Measurements from ENCODE around the gene SLC25A20.
A peak's percentile ranks its signal among the peaks of the same experiment; 100 is the strongest.

The SLC25A20 gene

DNA sequence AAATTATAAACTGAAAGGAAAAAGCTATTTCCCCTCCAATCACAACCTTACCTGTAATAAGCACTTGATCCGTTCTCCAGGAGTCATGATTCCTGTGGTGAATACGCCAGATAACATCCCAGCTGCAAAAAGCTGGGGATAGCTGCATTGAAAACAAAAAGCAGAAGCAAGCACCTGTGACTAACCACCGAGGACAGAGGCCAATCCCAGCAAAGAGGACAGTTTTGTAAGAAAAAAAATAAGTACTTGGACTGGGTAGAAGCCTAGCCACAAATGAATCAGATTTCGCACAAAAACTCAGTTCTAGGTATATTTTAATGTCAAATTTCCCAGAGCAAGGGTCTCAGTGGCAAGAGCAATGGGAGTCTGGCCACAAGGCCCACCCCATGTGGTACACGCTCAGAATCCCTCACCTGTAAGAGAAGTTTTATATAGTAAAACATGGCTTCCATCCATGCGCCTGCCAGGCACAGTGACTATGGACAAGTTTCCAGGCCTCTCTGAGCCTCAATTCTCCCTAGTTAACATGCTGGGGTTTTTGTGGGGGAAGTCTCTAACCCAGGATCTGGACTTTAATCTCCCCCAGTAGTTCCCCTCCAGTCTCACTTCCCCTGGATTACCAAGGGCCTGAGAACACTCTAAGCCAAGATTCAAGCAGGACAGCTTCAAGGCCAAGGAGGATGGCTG, 19.2 kb downstream of the SLC25A20 start:
- peaks cover 4% of the 10 kb centered on the region for H3K4me1 Mint-ChIP-seq (ENCODE audit: low read depth)
- no peaks in the 10 kb centered on the region for H3K9me3 Mint-ChIP-seq
- no peak for DNase-seq
- H3K27me3 Mint-ChIP-seq, result no peaks in the 10 kb centered on the region
- H3K4me3 Mint-ChIP-seq, result no peak overlapping the region
- peaks cover 43% of the 10 kb centered on the region for H3K36me3 Mint-ChIP-seq (ENCODE audit: low read depth)
- peak overlapping the region; percentile 38 for H3K27ac Mint-ChIP-seq

DNA sequence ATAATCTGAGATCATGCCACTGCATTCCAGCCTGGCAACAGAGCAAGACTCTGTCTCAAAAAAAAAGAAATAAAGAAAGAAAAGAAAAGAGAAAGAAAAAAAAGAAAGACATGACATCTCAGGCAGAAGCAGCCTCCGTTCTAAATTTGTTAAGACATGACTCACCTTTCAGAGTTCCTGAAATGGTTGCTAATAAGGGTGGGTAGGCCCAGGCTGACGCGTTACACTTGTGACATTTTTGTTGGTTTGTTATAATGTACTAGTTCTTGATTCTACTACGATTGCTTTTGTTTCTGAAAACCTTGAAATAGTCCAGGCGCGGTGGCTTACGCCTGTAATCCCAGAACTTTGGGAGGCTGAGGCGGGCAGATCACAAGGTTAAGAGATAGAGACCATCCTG, 21.0 kb downstream of the SLC25A20 start:
- Mint-ChIP-seq H3K27me3 (no peaks in the 10 kb centered on the region), H3K9me3 (no peaks in the 10 kb centered on the region), H3K36me3 (ENCODE audit: low read depth) (peaks cover 40% of the 10 kb centered on the region), H3K27ac (peak overlapping the region; percentile 69), H3K4me1 (ENCODE audit: low read depth) (peaks cover 4% of the 10 kb centered on the region), H3K4me3 (no peak overlapping the region)
- no peak for DNase-seq

DNA sequence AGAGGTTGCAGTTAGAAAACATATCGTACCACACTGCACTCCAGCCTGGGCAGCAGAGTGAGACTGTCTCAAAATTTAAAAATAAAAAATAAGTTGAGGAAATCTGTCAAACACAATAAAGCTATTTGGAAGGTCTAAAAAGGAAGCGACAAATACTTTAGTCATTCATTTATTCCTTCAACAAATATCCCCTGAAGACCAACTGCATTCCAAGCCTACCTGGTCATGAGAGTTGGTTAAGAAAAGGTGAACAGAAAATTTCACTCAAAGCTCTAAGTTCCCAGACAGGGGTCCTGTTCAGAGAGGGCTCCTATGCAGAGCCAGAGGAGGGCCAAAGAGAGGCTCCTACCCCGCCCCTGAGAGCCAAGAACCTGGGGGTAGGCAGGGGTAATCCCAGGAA, 35.6 kb downstream of the SLC25A20 start:
- Mint-ChIP-seq H3K27ac (peak overlapping the region; percentile 1), H3K4me1 (ENCODE audit: low read depth) (no peaks in the 10 kb centered on the region)
- no peak for DNase-seq

DNA sequence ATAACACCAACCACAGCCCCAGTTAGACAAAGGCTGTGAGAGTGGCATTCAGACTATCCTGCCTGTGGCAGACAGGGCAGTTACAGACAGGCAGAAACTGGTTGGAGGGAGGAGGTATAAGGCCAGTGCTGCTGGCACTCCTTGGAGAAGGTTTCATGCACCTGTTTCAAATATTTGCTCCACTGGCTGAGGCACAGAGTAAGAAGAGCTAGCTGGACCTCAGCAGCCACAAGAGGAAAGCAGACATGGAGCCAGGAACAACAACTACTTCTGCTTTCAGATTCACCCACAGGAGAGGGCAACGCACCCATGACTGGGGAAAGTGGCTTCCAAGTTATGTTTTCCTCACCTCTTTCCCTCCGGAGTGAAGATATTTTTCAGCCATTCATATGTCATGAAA, 39.5 kb downstream of the SLC25A20 start:
- Mint-ChIP-seq H3K4me1 (ENCODE audit: low read depth) (no peaks in the 10 kb centered on the region), H3K4me3 (no peak overlapping the region), H3K36me3 (ENCODE audit: low read depth) (peaks cover 51% of the 10 kb centered on the region), H3K9me3 (no peaks in the 10 kb centered on the region), H3K27ac (no peak overlapping the region), H3K27me3 (no peaks in the 10 kb centered on the region)
- DNase-seq, result no peak

More for the DNA sequence above, 35.6 kb downstream of the SLC25A20 start:
- Mint-ChIP-seq H3K36me3 (ENCODE audit: low read depth) (peaks cover 40% of the 10 kb centered on the region), H3K9me3 (no peaks in the 10 kb centered on the region), H3K27me3 (no peaks in the 10 kb centered on the region), H3K4me3 (no peak overlapping the region)

DNA sequence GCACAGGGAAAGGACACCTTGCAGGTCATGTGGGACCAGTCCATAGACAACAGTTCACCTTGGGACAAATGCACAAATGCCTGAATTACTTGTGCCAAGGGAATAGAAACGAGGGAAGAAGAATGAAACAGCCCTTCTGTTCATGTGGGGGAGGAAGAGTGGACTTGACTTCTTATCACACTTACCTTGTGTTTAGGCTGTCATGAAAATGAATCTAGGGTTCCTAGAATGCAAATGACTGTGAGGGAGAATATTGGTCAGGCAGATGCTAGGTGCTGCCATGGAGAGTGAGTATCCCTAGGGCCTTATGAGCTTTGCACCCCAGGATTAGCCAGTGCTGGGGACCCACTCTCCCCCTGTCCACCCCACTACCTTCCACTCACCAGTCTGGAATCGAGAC, 40.0 kb downstream of the SLC25A20 start:
- DNase-seq, result no peak
- Mint-ChIP-seq H3K36me3 (ENCODE audit: low read depth) (peaks cover 51% of the 10 kb centered on the region), H3K4me3 (no peak overlapping the region), H3K4me1 (ENCODE audit: low read depth) (no peaks in the 10 kb centered on the region), H3K27ac (no peak overlapping the region), H3K9me3 (no peaks in the 10 kb centered on the region), H3K27me3 (no peaks in the 10 kb centered on the region)

DNA sequence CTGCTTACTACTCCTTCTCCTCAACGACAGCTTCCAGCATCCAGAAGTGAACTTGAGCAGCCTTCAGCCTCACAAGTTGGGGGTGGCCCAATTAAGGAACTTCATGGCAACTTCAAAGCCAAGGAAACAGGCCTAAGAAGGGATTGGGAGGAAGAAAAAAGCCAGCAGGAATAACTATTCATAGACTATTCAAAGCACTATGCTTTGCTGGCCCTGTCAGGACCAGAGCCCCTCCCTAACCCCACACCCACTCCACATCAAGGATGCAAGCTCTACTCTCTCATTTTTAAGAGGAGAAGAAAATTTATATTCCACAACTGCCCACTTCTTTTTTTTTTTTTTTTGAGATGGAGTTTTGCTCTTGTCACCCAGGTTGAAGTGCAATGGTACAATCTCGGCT, 41.0 kb downstream of the SLC25A20 start:
- Mint-ChIP-seq H3K27ac (no peak overlapping the region), H3K9me3 (no peaks in the 10 kb centered on the region), H3K4me3 (no peak overlapping the region), H3K27me3 (no peaks in the 10 kb centered on the region), H3K36me3 (ENCODE audit: low read depth) (peaks cover 50% of the 10 kb centered on the region), H3K4me1 (ENCODE audit: low read depth) (no peaks in the 10 kb centered on the region)
- DNase-seq, result no peak

DNA sequence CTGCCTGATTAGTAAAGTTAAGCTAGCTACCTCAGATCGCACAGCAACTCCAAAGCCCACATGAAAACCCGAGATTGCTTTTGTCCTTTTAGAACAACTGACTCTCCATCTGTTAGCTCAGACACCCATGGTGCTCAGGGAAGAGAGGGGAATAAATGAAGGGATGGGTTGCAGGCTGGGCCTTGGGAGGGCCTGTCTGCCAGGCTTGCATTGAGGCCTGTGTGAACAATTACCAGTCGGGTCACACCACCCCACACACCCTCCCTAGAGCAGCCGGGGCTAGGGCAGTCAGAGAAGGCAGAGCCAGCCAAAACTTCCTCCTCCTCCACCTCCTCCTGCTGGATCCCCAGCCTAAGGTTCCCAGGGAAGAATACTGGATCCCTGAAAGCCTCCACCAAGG, 42.2 kb downstream of the SLC25A20 start:
- H3K27ac Mint-ChIP-seq, result no peak overlapping the region
- H3K36me3 Mint-ChIP-seq (ENCODE audit: low read depth), result peaks cover 43% of the 10 kb centered on the region
- no peaks in the 10 kb centered on the region for H3K9me3 Mint-ChIP-seq

DNA sequence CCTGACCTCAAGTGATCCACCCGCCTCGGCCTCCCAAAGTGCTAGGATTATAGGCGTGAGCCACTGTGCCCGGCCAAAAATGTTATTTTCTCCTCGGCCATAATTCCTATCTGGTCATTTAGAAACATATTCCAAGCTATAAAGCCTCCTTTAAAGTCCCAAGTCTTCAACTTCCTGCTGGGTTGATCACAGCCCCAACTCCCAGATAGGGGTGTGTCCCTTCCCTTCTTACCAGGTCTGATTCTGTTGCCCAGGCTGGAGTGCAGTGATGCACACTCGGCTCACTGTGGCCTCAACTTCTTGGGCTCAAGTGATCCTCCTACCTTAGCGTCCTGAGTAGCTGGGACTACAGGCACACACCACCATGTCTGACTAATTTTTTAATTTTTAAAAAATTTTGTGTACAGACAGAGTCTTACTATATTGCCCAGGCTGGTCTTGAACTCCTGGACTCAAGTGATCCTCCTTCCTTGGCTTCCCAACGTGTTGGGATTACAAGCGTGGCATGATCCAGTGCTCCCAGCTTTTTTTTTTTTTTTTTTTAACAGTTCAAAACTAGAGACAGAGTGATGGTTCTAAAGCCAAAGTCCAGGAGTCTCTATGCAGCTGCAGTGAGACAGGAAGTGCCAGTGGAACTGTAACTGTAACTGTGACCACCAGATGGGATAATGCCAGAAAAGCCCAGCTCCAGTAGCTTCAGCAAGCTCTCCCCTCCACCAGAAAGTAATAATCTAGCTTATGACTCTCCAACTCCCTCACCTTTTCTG, 42.8 kb downstream of the SLC25A20 start:
- no peaks in the 10 kb centered on the region for H3K9me3 Mint-ChIP-seq
- DNase-seq, result no peak
- no peak overlapping the region for H3K4me3 Mint-ChIP-seq
- peaks cover 38% of the 10 kb centered on the region for H3K36me3 Mint-ChIP-seq (ENCODE audit: low read depth)
- H3K4me1 Mint-ChIP-seq (ENCODE audit: low read depth), result no peaks in the 10 kb centered on the region
- H3K27me3 Mint-ChIP-seq, result no peaks in the 10 kb centered on the region
- H3K27ac Mint-ChIP-seq, result no peak overlapping the region

More for the DNA sequence above, 42.2 kb downstream of the SLC25A20 start:
- no peaks in the 10 kb centered on the region for H3K4me1 Mint-ChIP-seq (ENCODE audit: low read depth)
- DNase-seq, result no peak
- H3K4me3 Mint-ChIP-seq, result no peak overlapping the region
- no peaks in the 10 kb centered on the region for H3K27me3 Mint-ChIP-seq

DNA sequence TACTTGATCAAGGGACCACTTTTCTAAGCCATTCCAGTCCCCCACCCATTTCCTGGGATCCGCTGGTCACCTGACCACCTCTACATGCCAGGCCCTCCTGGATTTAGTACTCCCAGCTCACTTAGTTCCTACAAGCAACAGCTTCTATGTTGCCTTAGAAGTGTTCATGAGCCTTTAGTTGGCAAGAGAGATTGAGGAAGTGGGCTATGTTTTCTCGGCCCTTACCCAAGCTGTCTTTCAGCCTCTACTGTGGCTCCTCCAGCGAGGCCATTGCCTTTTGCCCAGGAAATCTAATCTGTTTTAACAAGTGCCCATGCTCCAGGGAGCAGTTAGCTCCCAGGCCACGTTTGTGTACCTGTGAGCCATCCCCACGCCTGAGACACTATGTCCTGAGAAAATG, 46.5 kb downstream of the SLC25A20 start:
- Mint-ChIP-seq H3K27ac (no peak overlapping the region), H3K9me3 (no peaks in the 10 kb centered on the region), H3K4me1 (ENCODE audit: low read depth) (peaks cover 8% of the 10 kb centered on the region), H3K36me3 (ENCODE audit: low read depth) (peaks cover 17% of the 10 kb centered on the region), H3K4me3 (no peak overlapping the region), H3K27me3 (no peaks in the 10 kb centered on the region)
- no peak for DNase-seq

DNA sequence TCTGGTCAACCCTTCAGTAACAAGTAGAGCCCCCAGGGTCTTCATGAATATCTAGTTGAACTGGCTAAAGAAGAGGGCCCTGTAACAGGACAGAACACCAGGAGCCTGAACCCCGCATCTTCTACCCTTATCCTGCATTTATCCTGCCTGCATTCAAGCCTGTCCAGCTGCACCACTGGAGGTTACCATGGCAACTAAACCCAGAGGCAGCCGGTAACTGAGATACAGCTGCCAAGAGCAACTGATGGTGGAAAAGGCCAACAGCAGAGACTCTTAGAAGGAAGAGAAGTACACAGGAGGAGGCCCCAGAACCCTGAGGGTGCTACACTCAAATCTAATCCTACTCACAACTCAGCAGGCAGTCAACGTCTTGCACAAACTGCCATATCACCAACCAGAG, 47.3 kb downstream of the SLC25A20 start:
- Mint-ChIP-seq H3K9me3 (no peaks in the 10 kb centered on the region), H3K27ac (no peak overlapping the region), H3K4me3 (no peak overlapping the region), H3K27me3 (no peaks in the 10 kb centered on the region), H3K36me3 (ENCODE audit: low read depth) (peaks cover 16% of the 10 kb centered on the region), H3K4me1 (ENCODE audit: low read depth) (peaks cover 14% of the 10 kb centered on the region)
- DNase-seq, result no peak

DNA sequence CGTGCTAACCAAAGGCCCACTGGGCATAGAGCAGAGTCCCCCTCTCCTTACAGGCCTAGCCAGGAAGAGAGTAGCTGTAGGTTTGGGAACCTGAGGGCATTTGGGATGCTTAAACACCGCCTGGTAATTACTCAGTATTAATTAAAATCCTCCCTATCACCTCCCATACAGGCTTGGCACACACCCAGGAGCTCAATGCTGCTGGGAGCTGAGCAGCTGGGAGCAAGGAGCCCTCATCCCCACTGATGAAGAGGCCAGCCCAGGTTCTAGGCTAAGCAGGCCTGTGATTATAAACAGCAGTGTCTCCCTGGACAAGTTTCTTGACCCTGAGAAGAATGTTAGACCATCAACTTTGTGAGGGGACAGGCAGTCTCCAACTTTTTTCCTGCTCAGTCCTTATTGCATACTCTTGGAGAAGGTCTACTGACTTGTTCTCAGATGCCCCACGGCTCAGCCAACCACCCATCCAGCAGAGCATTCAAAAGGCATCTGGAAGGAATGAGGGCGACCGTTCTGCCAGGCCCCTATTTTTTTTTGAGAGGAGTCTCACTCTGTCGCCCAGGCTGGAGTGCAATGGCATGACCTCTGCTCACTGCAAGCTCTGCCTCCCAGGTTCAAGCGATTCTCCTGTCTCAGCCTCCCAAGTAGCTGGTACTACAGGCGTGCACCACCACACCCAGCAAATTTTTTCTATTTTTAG, 49.7 kb downstream of the SLC25A20 start:
- Mint-ChIP-seq H3K4me1 (ENCODE audit: low read depth) (peaks cover 28% of the 10 kb centered on the region), H3K4me3 (no peak overlapping the region), H3K27ac (peak overlapping the region; percentile 96), H3K36me3 (ENCODE audit: low read depth) (peaks cover 16% of the 10 kb centered on the region), H3K27me3 (no peaks in the 10 kb centered on the region), H3K9me3 (no peaks in the 10 kb centered on the region)
- DNase-seq, result no peak

DNA sequence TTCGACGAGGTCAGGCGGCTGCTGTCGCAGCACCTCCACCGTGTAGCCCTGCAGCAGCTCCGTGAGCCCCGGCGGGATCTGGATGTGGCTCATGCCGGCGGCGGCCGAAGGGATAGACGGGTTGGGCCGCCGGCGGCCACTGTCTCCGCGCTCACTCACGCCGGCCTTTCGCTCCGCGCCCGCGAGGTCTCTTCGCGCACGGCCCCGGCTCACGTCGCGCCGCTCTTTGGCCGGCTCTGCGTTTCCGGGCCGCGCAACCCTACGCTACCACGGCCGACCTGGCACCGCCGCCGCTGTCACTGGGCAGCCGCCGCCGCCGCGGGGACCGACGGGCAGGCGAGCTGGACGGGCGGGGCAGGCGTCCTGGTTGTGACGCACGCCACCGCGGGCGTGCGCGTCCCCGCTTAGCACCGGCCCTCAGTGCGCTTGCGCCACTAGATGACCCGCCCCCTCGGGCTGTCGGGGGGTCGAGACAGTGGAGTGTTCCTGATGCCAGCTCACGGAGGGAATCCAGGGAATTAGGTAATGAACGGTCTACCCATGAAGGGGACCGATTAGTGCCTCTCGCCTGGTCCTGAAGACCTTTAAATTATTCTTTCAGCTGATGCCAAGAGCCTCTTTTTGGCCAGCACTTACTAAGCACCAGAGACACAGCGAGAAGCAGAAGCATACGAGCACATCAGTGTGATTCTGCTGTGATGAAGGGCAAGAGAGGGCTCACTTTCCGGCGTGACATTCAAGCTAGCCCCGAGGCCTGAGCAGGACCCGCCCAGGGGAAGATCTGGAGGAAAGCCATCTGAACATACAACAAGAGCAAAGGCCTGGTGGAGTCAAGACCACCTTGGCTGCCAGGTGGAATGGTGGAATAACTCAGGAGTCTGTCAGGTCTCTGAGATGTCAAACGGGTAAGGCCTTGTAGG, 50.9 kb downstream of the SLC25A20 start, which contains the start of gene PRKAR2A:
Gene PRKAR2A (minus strand): TSS at position 371 of the 920 bp plus-strand sequence. CDS start 278 bp downstream, at position 93.
- H3K36me3 Mint-ChIP-seq (ENCODE audit: low read depth), result peaks cover 16% of the 10 kb centered on the region
- peak; percentile 90 for DNase-seq
- H3K9me3 Mint-ChIP-seq, result no peaks in the 10 kb centered on the region
- H3K4me1 Mint-ChIP-seq (ENCODE audit: low read depth), result peaks cover 28% of the 10 kb centered on the region
- H3K4me3 Mint-ChIP-seq, result peak within 1 kb of the TSS; percentile 87
- no peaks in the 10 kb centered on the region for H3K27me3 Mint-ChIP-seq
- peak within 1 kb of the TSS; percentile 96 for H3K27ac Mint-ChIP-seq

DNA sequence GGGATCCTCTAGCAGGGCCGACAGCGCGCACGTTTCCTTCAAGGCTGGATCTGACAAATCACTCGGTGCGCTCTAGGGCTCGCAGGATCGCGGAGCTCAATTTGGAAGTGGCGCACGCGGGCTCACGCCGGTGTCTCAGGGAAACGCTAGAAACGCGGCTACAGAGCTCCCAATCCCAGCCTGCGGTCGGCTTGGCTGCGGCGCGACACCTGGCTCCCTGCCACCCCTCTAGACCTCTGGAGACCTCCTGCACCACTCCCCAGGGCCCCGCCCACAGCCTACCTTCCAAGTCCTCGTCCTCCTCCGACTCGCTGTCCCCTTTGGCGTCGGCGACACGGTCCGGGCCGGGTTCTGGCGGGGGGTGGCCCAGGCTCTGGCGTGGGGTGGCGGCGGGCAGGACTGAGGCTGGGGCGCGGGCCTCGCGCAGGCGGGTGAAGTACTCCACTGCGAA, 51.6 kb downstream of the SLC25A20 start:
- peak overlapping the region; percentile 85 for H3K27ac Mint-ChIP-seq
- H3K4me3 Mint-ChIP-seq, result peak overlapping the region; percentile 87
- DNase-seq, result peak; percentile 73
- H3K4me1 Mint-ChIP-seq (ENCODE audit: low read depth), result peaks cover 28% of the 10 kb centered on the region
- peaks cover 16% of the 10 kb centered on the region for H3K36me3 Mint-ChIP-seq (ENCODE audit: low read depth)
- no peaks in the 10 kb centered on the region for H3K27me3 Mint-ChIP-seq
- H3K9me3 Mint-ChIP-seq, result no peaks in the 10 kb centered on the region

DNA sequence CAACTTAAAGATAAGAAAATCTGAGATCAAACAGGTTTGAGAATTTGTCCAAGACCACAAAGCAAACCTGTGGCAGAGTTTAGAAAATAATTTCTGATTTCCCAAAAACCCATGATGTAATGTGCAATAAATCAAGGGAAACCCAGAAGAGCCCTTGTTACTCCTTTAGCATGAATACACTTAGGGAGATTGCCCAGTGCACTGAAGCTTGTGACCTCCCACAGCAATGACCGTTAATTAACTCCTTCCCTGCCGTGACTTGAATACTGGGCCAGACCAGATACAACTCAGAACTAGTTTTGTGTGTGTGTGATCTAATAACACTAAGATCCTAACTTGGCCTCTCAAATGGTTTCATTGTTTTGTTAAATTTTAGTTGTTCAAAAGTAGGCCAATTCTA, 53.5 kb downstream of the SLC25A20 start:
- no peaks in the 10 kb centered on the region for H3K9me3 Mint-ChIP-seq
- peak overlapping the region; percentile 87 for H3K4me3 Mint-ChIP-seq
- peaks cover 29% of the 10 kb centered on the region for H3K4me1 Mint-ChIP-seq (ENCODE audit: low read depth)
- peaks cover 16% of the 10 kb centered on the region for H3K36me3 Mint-ChIP-seq (ENCODE audit: low read depth)
- no peak overlapping the region for H3K27ac Mint-ChIP-seq
- no peaks in the 10 kb centered on the region for H3K27me3 Mint-ChIP-seq
- DNase-seq, result no peak

All from activated T-cell treated with anti-CD3 and anti-CD28 coated beads, Interleukin-2, amount 50 U/mL, for 24 hours (primary cell).